AG04449 (cell line): Measurements from ENCODE around the gene CAPZA1.

Experiments
- CTCF ChIA-PET: fragments of 350-600 bp; formaldehyde crosslinking; extraction: SDS; loops from one replicate; lab custom pipeline; 2021; ENCODE audit warnings: antibody characterized with exemption; lab: Yijun Ruan, JAX
- POLR2A ChIA-PET: fragments of 400-600, 350-600 bp; formaldehyde crosslinking; extraction: SDS; loops from one replicate; lab custom pipeline; 2020; ENCODE audit warnings: antibody characterized with exemption, inconsistent platforms; lab: Yijun Ruan, JAX
- DNase-seq: peaks from one replicate; pipeline ENCODE4 v3.0.0-alpha.2; 2010; ENCODE audit warnings: low read depth, low spot score
- H3K4me3 ChIP-seq: 2 replicates; pipeline ENCODE4 v1.5.1; 2011; ENCODE audit warnings: low read depth, mild to moderate bottlenecking, control low read depth, low read length
- TF ChIP-seq, protein P1 (sequence below): IDR thresholded peaks from one replicate; pipeline ENCODE4 v1.5.1; 2011; ENCODE audit warnings: mild to moderate bottlenecking, moderate library complexity, low read length, control low read depth, inconsistent platforms; ENCODE audit not compliant: insufficient read depth; ENCODE audit errors: missing control alignments

CAPZA1 gene

DNA sequence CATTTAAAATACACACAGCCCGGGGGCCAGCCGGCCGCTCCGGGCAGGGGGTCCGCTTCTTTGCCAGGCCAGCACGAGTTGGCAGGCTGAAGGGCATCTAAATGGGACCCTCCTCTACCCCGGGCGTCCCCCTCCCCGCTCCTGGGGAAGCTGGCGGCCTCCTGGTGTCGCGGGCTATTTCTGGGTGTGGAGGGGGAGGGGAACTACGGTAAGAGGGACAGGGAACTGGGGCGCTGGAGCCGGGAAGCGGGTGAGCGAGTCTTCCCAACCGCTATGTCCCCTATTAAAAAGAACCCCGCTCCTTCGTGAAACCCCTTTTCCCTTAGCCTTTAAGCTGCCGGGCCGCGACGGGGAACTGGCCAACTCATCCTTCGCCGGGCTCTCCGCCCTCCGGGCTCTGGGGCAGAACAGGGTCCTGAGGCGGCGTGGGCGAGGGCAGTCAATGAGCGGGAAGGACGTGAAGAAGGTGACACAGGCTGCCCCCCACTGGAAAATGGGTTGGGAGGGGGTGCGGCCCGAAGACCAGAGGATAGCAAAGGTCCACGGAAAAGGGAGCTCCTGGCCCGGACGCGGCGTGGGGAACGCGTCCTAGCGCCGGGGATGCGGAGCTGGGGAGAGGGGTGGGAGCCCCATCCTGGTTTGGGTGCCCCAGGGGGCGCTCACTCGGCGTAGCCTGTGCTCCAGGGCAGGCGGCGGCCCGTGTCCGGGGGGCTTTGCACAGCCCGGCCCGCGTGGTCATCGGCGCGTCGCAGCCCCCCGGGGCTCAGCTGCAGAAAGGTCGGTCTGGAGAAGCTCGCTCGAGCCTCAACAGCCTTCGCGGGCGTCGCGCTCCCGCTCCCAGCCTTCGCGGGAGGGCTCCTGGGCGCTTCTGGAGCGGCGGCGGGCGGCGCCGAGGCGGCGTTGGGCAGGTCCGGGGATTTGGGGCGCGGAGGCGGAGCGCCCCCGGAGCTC lies 95.0 kb downstream of the CAPZA1 start:
- POLR2A ChIA-PET = interaction anchor here (1.3 to 1.8 kb wide), 4 partner anchors 10 to 358 kb away, joined by 3 to 11 read pairs (median 3); partner anchors contain the start of gene LRIG2
- H3K4me3 ChIP-seq = peak overlapping the region; percentile 68
- no peak for DNase-seq
- CTCF ChIA-PET = interaction anchor here (0.7 to 11.1 kb wide), 34 partner anchors 7 to 964 kb away, joined by 3 to 1029 read pairs (median 8); partner anchors contain the start of genes LRIG2 and MOV10
- TF ChIP-seq, protein P1, sequence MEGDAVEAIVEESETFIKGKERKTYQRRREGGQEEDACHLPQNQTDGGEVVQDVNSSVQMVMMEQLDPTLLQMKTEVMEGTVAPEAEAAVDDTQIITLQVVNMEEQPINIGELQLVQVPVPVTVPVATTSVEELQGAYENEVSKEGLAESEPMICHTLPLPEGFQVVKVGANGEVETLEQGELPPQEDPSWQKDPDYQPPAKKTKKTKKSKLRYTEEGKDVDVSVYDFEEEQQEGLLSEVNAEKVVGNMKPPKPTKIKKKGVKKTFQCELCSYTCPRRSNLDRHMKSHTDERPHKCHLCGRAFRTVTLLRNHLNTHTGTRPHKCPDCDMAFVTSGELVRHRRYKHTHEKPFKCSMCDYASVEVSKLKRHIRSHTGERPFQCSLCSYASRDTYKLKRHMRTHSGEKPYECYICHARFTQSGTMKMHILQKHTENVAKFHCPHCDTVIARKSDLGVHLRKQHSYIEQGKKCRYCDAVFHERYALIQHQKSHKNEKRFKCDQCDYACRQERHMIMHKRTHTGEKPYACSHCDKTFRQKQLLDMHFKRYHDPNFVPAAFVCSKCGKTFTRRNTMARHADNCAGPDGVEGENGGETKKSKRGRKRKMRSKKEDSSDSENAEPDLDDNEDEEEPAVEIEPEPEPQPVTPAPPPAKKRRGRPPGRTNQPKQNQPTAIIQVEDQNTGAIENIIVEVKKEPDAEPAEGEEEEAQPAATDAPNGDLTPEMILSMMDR = peak; percentile 6

DNA sequence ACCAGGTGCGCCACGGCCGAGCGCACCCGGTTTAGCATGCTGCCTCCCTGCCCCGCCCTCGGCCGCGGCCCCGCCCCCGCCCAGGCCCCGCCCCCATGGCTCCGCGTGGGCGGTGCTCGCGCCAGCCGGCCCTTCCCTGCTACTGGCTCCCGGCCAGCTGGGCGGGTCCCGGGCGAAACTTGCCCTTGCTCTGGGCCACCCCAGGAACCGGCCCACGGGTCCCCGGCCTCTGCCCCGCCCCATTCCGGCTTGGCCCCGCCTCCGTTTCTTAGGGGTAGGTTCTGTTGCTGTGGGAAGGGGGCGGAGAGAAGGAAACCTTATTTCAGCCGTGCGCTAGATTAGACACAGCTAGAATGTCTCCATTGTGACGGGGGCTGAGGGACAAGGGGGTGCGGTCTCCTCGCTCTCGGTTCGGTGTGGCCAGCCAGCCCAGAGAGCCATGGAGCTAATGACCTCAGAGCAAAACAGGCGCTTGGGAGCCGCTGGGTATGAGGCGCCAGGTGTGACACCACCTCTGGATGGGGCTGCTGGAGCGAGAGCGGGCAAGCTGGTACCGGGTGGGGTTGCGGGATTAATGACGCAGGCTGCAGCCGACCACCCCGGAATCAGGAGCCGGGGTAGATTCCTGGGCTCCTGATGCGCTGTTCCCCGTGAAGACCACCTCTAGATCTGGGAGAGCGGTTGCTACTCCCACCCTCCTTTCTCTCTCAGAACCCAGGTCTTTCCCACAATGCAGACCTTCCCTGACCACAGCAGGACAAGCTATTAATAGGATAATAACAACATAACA lies 95.8 kb downstream of the CAPZA1 start, which contains the start of gene PPM1J:
TSS of gene PPM1J (minus strand) at position 69 of the 790 bp plus-strand sequence. CDS start at position 38, 31 bp downstream.
- ChIA-PET POLR2A (interaction anchor here (1.0 to 1.8 kb wide), 5 partner anchors 11 to 357 kb away, joined by 3 to 11 read pairs (median 3); partner anchors contain the start of gene LRIG2), CTCF (interaction anchor here (0.6 to 11.1 kb wide), 81 partner anchors 8 to 1248 kb away, joined by 3 to 1029 read pairs (median 5); partner anchors contain the start of genes HIPK1, LRIG2, MOV10 and RHOC)
- peak within 1 kb of the TSS; percentile 68 for H3K4me3 ChIP-seq
- TF ChIP-seq, protein P1 = no peak
- no peak for DNase-seq

DNA sequence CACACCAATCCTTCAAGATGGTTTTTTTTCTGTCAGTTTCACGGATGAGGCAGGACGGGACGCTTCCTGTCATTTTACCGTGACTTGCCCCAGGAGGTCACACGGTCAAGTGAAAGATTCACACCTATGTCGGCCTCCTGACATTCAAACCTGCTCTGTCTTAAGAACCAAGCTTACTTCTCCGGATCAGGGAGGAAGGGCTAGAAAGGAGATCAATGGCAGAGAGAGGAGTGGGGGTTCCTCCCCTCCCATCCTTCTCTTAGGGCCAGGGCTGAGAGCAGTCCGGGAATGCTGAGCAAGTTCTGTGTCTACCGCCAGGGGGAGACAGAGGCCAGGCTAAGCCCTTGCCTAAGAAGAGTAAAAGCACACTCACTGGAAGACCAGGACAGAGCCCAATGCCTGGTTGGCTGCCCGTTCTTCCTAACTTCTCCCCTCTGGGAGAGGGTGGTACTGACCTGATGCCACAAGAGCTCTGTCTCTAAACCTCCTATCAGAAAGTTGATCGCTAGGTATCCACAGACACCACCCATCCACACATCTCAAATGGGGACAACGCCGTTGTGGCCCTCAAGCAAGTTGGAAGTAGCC lies 96.6 kb downstream of the CAPZA1 start:
- H3K4me3 ChIP-seq = peak overlapping the region; percentile 68
- TF ChIP-seq, protein P1 = peak; percentile 93
- CTCF ChIA-PET = interaction anchor here (0.6 to 11.1 kb wide), 92 partner anchors 8 to 1247 kb away, joined by 3 to 1029 read pairs (median 5); partner anchors contain the start of genes HIPK1, LRIG2, MOV10 and RHOC
- POLR2A ChIA-PET = interaction anchor here (1.0 to 1.3 kb wide), 2 partner anchors 88 to 238 kb away, joined by 3 read pairs; no protein-coding TSS in a partner anchor
- peak; percentile 61 for DNase-seq

DNA sequence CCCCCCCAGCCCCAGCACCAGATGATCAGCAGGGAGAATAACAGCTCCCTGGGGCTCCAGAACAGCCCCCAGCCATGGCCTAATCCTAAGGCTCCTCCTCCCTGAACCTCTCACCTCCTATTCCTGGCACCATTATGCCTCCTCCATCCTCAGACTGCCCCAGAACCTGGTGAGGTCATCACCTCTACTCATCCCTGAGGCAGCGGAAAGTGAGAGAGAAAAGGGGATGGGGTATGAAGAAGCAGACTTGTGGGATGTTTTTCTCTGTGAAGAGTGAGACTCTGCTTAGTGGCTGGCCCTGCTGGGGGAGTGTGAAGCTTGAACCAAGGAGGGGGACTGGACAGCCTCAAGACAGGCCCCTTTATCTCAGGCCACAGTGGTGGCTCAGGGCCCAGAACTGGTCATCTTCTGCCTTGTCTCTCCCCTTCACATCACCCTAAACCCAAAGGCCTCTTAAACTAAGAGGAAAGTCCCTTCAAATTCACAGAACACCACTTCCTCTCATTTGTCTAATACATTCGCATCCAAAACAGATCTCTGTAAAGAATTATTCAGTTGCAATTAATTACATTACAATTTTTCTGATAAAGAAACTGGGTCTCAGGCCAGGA lies 97.7 kb downstream of the CAPZA1 start:
- CTCF ChIA-PET = interaction anchor here (0.8 to 11.1 kb wide), 38 partner anchors 10 to 1212 kb away, joined by 3 to 1029 read pairs (median 9); partner anchors contain the start of genes HIPK1, LRIG2, RHOC and SLC16A1
- no peak for DNase-seq
- TF ChIP-seq, protein P1 = no peak
- no peak overlapping the region for H3K4me3 ChIP-seq
- POLR2A ChIA-PET = no interaction called here

DNA sequence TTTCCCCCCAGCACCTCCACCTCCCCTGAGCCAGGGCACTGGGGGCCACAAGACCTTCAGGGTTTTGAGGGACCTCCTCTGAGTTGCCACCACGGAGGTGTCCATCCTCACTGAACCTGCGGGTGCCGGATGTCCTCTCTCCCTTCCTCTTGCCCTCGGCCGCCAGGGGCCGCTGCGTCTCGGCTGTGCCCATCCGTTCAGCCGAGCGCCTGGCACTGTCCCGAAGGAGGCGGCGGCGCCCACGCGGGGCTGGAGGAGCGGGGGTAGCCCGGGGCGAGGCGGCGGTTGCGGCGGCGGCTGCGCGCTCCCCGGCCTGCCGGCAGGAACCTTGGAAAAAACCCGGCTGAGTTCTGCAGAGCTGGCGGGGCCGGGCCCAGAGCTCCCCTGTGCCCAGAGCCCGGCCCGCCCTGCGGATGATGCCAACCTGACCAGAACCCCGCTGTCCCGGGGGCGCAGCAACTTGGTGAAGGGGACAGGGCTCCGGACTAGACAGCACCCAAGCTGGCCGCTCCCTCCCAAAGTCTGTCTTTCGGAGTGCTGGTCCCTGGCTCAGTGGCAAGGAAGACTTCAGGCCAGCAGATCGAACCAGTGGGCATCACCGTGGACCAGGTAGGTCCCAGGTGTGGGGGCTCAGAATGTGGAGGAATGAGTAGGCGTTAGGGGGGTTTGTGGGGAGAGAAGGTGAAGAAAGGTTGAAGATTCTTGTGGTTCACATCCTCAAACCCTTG lies 99.2 kb downstream of the CAPZA1 start:
- TF ChIP-seq, protein P1 = peak; percentile 99
- ChIA-PET CTCF (interaction anchor here (0.6 to 11.1 kb wide), 46 partner anchors 9 to 393 kb away, joined by 3 to 1029 read pairs (median 4); partner anchors contain the start of genes CAPZA1, LRIG2, RHOC and ST7L), POLR2A (no interaction called here)
- peak overlapping the region; percentile 6; the same call in 1 of the 2 replicates for H3K4me3 ChIP-seq
- no peak for DNase-seq
